Measurements from ENCODE around the gene PRR18.

Gene PRR18

GRCh38 chr6:166333172-166333995, 25.2 kb upstream of the PRR18 start:
- peak in 1 of 2 donors; percentile 13 for DNase-seq (ENCODE audit: low read depth in 2 of 2, low spot score in 1 of 2)

GRCh38 chr6:166331503-166332415, 23.6 kb upstream of the PRR18 start:
- no peak for DNase-seq (ENCODE audit: low read depth in 2 of 2, low spot score in 1 of 2)

- no peak for DNase-seq (ENCODE audit: low read depth in 2 of 2, low spot score in 1 of 2)
Measured at GRCh38 chr6:166330612-166331011, 22.4 kb upstream of the PRR18 start.

GRCh38 chr6:166325383-166326042, 17.3 kb upstream of the PRR18 start:
- no peak for DNase-seq (ENCODE audit: low read depth in 2 of 2, low spot score in 1 of 2)

GRCh38 chr6:166323395-166323794, 15.2 kb upstream of the PRR18 start:
- DNase-seq (ENCODE audit: low read depth in 2 of 2, low spot score in 1 of 2): no peak

GRCh38 chr6:166318649-166319600, 10.7 kb upstream of the PRR18 start:
- no peak for DNase-seq (ENCODE audit: low read depth in 2 of 2, low spot score in 1 of 2)

GRCh38 chr6:166318227-166318626, 10.0 kb upstream of the PRR18 start:
- DNase-seq (ENCODE audit: low read depth in 2 of 2, low spot score in 1 of 2): no peak

GRCh38 chr6:166317261-166318212, 9.3 kb upstream of the PRR18 start:
- DNase-seq (ENCODE audit: low read depth in 2 of 2, low spot score in 1 of 2): no peak

- no peak for DNase-seq (ENCODE audit: low read depth in 2 of 2, low spot score in 1 of 2)
Measured at GRCh38 chr6:166315436-166315835, 7.2 kb upstream of the PRR18 start.

GRCh38 chr6:166314454-166314853, 6.3 kb upstream of the PRR18 start:
- no peak for DNase-seq (ENCODE audit: low read depth in 2 of 2, low spot score in 1 of 2)

- peak in 1 of 2 donors; percentile 24 for DNase-seq (ENCODE audit: low read depth in 2 of 2, low spot score in 1 of 2)
Measured at GRCh38 chr6:166313255-166314070, 5.3 kb upstream of the PRR18 start.

GRCh38 chr6:166312832-166313231, 4.6 kb upstream of the PRR18 start:
- DNase-seq (ENCODE audit: low read depth in 2 of 2, low spot score in 1 of 2): no peak

GRCh38 chr6:166310634-166311033, 2.4 kb upstream of the PRR18 start:
- DNase-seq (ENCODE audit: low read depth in 2 of 2, low spot score in 1 of 2): no peak

GRCh38 chr6:166309977-166310376, 1.8 kb upstream of the PRR18 start:
- DNase-seq (ENCODE audit: low read depth in 2 of 2, low spot score in 1 of 2): no peak

GRCh38 chr6:166308769-166309589, 787 bp upstream of the PRR18 start:
- DNase-seq (ENCODE audit: low read depth in 2 of 2, low spot score in 1 of 2): no peak

GRCh38 chr6:166307082-166308032, 835 bp downstream of the PRR18 start:
- DNase-seq (ENCODE audit: low read depth in 2 of 2, low spot score in 1 of 2): no peak

Data from stimulated activated CD8-positive, alpha-beta memory T cell treated with anti-CD3 and anti-CD28 coated beads, Interleukin-4, amount 100 ng/mL, for 4 hours (primary cell).